SJCRH30 (cell line): Measurements from ENCODE around the gene DSCAML1. TPM values are rescaled to one million over a fixed set of nuclear protein-coding genes. Genes with fewer than 3 reads are reported as not detected.

Experiments used
- DNase-seq, 2 experiments: peaks; one replicate each; pipeline ENCODE4 v3.0.0-alpha.2; 2015 to 2020
- H3K27ac ChIP-seq: fragments of 250-450 bp; sonication (Bioruptor Pico); 2 replicates; pipeline ENCODE4 v1.5.1; 2020; ENCODE audit warnings: mild to moderate bottlenecking, moderate library complexity
- H3K27me3 ChIP-seq: fragments of 250-450 bp; sonication (Bioruptor Pico); 2 replicates; pipeline ENCODE4 v1.5.1; 2020; ENCODE audit warnings: mild to moderate bottlenecking, moderate library complexity
- H3K36me3 ChIP-seq: fragments of 250-450 bp; sonication (Bioruptor Pico); 2 replicates; pipeline ENCODE4 v1.5.1; 2020; ENCODE audit warnings: mild to moderate bottlenecking, moderate library complexity
- H3K4me1 ChIP-seq: fragments of 250-450 bp; sonication (Bioruptor Pico); 2 replicates; pipeline ENCODE4 v1.5.1; 2020; ENCODE audit warnings: mild to moderate bottlenecking, moderate library complexity
- H3K4me3 ChIP-seq: fragments of 250-450 bp; sonication (Bioruptor Pico); 2 replicates; pipeline ENCODE4 v1.5.1; 2020; ENCODE audit warnings: mild to moderate bottlenecking, moderate library complexity
- H3K9me3 ChIP-seq: fragments of 250-450 bp; sonication (Bioruptor Pico); replicated peaks from 2 replicates; pipeline ENCODE4 v1.5.1; 2020; ENCODE audit warnings: mild to moderate bottlenecking, moderate library complexity
- total RNA-seq: library from RNA; depleted of rRNA; stranded (reverse); fragments of >200 nt; shearing (Covaris generic); gene quantifications from 2 replicates; pipeline ENCODE4 v1.2.3, GENCODE V29; 2014

The DSCAML1 gene
- total RNA-seq, 1 experiment from 2014 or later: not detected

DNA sequence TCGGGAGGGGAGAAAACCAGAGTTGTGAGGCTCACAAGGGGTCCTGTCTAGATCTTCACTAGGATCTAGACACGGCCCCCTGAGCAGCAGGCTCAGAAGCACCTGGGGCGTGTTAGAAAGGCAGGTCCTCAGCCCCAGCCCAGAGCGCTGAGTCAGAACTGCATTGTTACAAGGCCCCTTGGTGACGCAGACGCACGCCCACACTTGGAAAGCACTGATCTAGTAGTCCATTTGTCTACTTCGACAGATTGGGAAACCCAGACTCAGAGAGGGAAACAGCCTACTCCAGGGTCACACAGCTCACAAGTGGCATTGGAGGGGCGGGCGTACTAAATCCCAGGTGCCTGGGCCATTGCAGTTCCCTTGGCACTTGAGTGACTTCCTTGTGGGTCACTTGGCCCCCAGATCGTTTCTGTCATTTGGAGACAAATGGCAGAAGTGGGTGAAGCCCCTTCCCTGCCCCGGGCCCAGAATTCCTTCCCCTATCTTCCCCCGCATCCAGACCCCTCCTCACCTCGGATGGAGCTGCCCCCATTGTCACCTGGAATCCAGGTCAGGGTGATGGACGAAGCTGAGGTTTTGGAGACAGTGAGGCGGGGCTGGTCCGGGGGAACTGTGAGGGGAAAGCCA is 358.5 kb downstream of the DSCAML1 start:
- no peak for DNase-seq

DNA sequence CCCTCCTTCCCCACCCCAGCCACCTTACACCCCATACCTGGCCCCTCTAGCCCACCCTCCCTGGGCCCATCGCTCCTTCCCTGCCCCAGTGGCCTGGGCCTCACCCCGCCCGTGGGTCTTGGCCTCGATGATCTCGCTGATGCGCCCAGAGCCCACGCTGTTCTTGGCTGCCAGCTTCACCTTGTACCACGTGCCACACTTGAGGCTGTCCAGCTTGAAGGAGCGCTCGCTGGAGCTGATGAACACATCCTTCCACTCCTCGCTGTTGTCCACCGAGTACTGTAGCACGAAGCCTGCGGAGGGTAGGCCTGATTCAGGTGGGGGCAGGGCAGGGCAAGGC is 359.3 kb downstream of the DSCAML1 start:
- Histone ChIP-seq H3K9me3 (no peaks in the 10 kb centered on the region), H3K36me3 (no peaks in the 10 kb centered on the region), H3K27me3 (no peaks in the 10 kb centered on the region), H3K27ac (no peak overlapping the region), H3K4me3 (no peak overlapping the region), H3K4me1 (no peaks in the 10 kb centered on the region)
- DNase-seq: no peak

More for the DNA sequence above, 358.5 kb downstream of the DSCAML1 start:
- Histone ChIP-seq H3K27me3 (no peaks in the 10 kb centered on the region), H3K9me3 (no peaks in the 10 kb centered on the region), H3K27ac (no peak overlapping the region), H3K4me1 (no peaks in the 10 kb centered on the region), H3K36me3 (no peaks in the 10 kb centered on the region), H3K4me3 (no peak overlapping the region)

- Histone ChIP-seq H3K27ac (no peak overlapping the region), H3K4me1 (no peaks in the 10 kb centered on the region), H3K4me3 (no peak overlapping the region), H3K27me3 (no peaks in the 10 kb centered on the region), H3K9me3 (no peaks in the 10 kb centered on the region), H3K36me3 (no peaks in the 10 kb centered on the region)
- no peak for DNase-seq
Observed at GRCh38 chr11:117437041-117437790, 359.8 kb downstream of the DSCAML1 start.

GRCh38 chr11:117435326-117435725 is 361.7 kb downstream of the DSCAML1 start:
- Histone ChIP-seq H3K4me1 (no peaks in the 10 kb centered on the region), H3K27ac (no peak overlapping the region), H3K36me3 (no peaks in the 10 kb centered on the region), H3K9me3 (no peaks in the 10 kb centered on the region), H3K27me3 (no peaks in the 10 kb centered on the region), H3K4me3 (no peak overlapping the region)
- DNase-seq: no peak

DNA sequence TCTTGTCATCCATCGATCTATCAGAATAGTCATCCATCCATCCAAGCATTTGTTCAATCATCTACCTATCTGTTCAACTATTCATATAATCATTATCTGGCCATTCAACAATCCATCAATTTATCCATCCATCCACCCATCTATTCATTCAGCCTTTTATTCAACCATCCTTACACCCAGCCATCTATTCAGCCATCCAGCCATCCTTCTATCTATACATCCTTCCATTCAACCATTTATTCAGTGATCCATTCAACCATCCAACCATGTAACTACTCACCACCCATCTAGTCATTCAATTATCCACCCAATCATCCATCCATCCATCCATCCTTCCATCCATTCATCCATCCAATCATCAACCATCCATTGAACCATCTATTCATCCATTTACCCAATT is 362.5 kb downstream of the DSCAML1 start:
- Histone ChIP-seq H3K4me3 (no peak overlapping the region), H3K9me3 (no peaks in the 10 kb centered on the region), H3K4me1 (no peaks in the 10 kb centered on the region), H3K36me3 (no peaks in the 10 kb centered on the region), H3K27me3 (no peaks in the 10 kb centered on the region), H3K27ac (no peak overlapping the region)
- DNase-seq: no peak

- H3K4me1 ChIP-seq: no peaks in the 10 kb centered on the region
- no peaks in the 10 kb centered on the region for H3K36me3 ChIP-seq
- no peaks in the 10 kb centered on the region for H3K27me3 ChIP-seq
- H3K9me3 ChIP-seq: no peaks in the 10 kb centered on the region
- H3K27ac ChIP-seq: no peak overlapping the region
- DNase-seq: no peak
- no peak overlapping the region for H3K4me3 ChIP-seq
Observed at GRCh38 chr11:117433717-117434116, 363.3 kb downstream of the DSCAML1 start.

- no peak overlapping the region for H3K27ac ChIP-seq
- no peaks in the 10 kb centered on the region for H3K27me3 ChIP-seq
- H3K36me3 ChIP-seq: no peaks in the 10 kb centered on the region
- H3K4me3 ChIP-seq: no peak overlapping the region
- DNase-seq: no peak
- no peaks in the 10 kb centered on the region for H3K4me1 ChIP-seq
- H3K9me3 ChIP-seq: no peaks in the 10 kb centered on the region
Observed at GRCh38 chr11:117431436-117431835, 365.6 kb downstream of the DSCAML1 start.

GRCh38 chr11:117430293-117430955 is 366.6 kb downstream of the DSCAML1 start:
- H3K27ac ChIP-seq: no peak overlapping the region
- H3K27me3 ChIP-seq: no peaks in the 10 kb centered on the region
- no peaks in the 10 kb centered on the region for H3K9me3 ChIP-seq
- DNase-seq: no peak
- no peak overlapping the region for H3K4me3 ChIP-seq
- no peaks in the 10 kb centered on the region for H3K36me3 ChIP-seq
- no peaks in the 10 kb centered on the region for H3K4me1 ChIP-seq

DNA sequence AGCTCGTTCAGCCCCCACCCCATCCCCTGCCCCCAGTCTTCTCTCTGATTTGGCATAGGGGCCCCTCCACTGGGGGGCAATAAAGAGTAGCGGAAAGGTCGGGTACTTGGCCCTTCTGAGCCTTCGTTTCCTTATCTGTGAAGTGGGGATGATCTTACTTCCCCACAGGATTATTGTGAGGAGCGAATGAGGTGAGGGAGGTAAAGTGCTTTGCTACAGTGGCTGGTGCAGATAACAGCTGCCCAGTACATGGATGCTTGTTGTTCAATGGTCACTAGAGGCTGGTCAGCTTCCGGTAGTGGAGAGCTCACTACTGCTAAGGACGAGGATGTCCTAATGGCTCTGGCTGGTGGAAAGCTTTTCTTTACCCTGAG is 368.2 kb downstream of the DSCAML1 start:
- no peak for DNase-seq
- no peaks in the 10 kb centered on the region for H3K27me3 ChIP-seq
- no peak overlapping the region for H3K4me3 ChIP-seq
- no peaks in the 10 kb centered on the region for H3K4me1 ChIP-seq
- no peaks in the 10 kb centered on the region for H3K36me3 ChIP-seq
- H3K27ac ChIP-seq: no peak overlapping the region
- no peaks in the 10 kb centered on the region for H3K9me3 ChIP-seq

GRCh38 chr11:117428186-117428855 is 368.7 kb downstream of the DSCAML1 start:
- Histone ChIP-seq H3K4me1 (no peaks in the 10 kb centered on the region), H3K4me3 (no peak overlapping the region), H3K27ac (no peak overlapping the region), H3K9me3 (no peaks in the 10 kb centered on the region), H3K27me3 (no peaks in the 10 kb centered on the region), H3K36me3 (no peaks in the 10 kb centered on the region)
- no peak for DNase-seq

- DNase-seq: no peak
- Histone ChIP-seq H3K9me3 (no peaks in the 10 kb centered on the region), H3K4me3 (no peak overlapping the region), H3K4me1 (no peaks in the 10 kb centered on the region), H3K27ac (no peak overlapping the region), H3K36me3 (no peaks in the 10 kb centered on the region), H3K27me3 (no peaks in the 10 kb centered on the region)
Observed at GRCh38 chr11:117427356-117427874, 369.6 kb downstream of the DSCAML1 start.

- no peak overlapping the region for H3K27ac ChIP-seq
- DNase-seq: no peak
- no peaks in the 10 kb centered on the region for H3K27me3 ChIP-seq
- no peak overlapping the region for H3K4me3 ChIP-seq
- H3K9me3 ChIP-seq: no peaks in the 10 kb centered on the region
- no peaks in the 10 kb centered on the region for H3K36me3 ChIP-seq
- no peaks in the 10 kb centered on the region for H3K4me1 ChIP-seq
Observed at GRCh38 chr11:117426941-117427340, 370.1 kb downstream of the DSCAML1 start.

- H3K9me3 ChIP-seq: no peaks in the 10 kb centered on the region
- H3K4me1 ChIP-seq: no peaks in the 10 kb centered on the region
- DNase-seq: peak; percentile 50 to 66
- no peaks in the 10 kb centered on the region for H3K36me3 ChIP-seq
- no peaks in the 10 kb centered on the region for H3K27me3 ChIP-seq
- no peak overlapping the region for H3K4me3 ChIP-seq
- H3K27ac ChIP-seq: no peak overlapping the region
Observed at GRCh38 chr11:117426297-117426685, 370.7 kb downstream of the DSCAML1 start.

GRCh38 chr11:117425679-117426296 is 371.2 kb downstream of the DSCAML1 start:
- no peaks in the 10 kb centered on the region for H3K4me1 ChIP-seq
- H3K9me3 ChIP-seq: no peaks in the 10 kb centered on the region
- H3K4me3 ChIP-seq: no peak overlapping the region
- DNase-seq: no peak
- no peaks in the 10 kb centered on the region for H3K27me3 ChIP-seq
- no peaks in the 10 kb centered on the region for H3K36me3 ChIP-seq
- no peak overlapping the region for H3K27ac ChIP-seq

- DNase-seq: no peak
- Histone ChIP-seq H3K27ac (no peak overlapping the region), H3K4me3 (no peak overlapping the region), H3K36me3 (no peaks in the 10 kb centered on the region), H3K4me1 (no peaks in the 10 kb centered on the region), H3K9me3 (no peaks in the 10 kb centered on the region), H3K27me3 (no peaks in the 10 kb centered on the region)
Observed at GRCh38 chr11:117424781-117425180, 372.2 kb downstream of the DSCAML1 start.
